GM19035 (cell line): ENCODE data around the gene OR3A3.
"Not testable (repeated sequence)": the region's sequence is repeated elsewhere in the genome, so short reads cannot be mapped to it uniquely, and the experiment has no call there.

Source experiments
- ATAC-seq: cut with Tn5 transposase; IDR thresholded peaks from one replicate; pipeline ENCODE4 v1.9.1; 2021; ENCODE audit not compliant: unreplicated experiment

Gene OR3A3

DNA sequence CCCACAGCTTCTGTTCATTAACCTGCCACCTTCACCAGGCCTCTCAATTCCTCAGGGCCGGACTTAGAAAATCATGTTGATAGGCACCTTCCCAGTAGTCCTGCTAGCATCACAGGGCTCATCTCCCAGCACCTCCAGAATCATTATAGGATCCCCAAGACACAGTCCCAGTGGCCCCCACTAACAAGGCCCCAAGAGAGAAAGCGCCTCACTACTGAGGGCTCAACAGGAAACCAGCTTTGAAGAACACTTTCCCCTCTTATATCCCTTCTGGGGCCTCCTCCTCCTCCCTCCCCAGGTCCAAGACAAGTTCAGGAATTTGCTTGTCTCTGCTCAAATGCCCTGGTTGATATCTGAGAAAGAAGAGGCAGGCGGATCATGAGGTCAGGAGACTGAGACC is at the start of gene OR3A3:
Gene OR3A3, plus strand, starts transcription at position 301 of the 400 bp plus-strand sequence.
- no peak for ATAC-seq

DNA sequence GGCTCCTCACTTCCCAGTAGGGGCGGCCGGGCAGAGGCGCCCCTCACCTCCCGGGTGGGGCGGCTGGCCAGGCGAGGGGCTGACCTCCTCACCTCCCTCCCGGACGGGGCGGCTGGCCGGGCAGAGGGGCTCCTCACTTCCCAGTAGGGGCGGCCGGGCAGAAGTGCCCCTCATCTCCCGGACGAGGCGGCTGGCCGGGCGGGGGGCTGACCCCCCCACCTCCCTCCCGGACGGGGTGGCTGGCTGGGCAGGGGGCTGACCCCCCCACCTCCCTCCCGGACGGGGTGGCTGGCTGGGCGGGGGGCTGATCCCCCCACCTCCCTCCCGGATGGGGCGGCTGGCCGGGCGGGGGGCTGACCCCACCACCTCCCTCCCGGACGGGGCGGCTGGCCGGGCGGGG is 40.0 kb upstream of the OR3A3 start:
- ATAC-seq: not testable (repeated sequence)

DNA sequence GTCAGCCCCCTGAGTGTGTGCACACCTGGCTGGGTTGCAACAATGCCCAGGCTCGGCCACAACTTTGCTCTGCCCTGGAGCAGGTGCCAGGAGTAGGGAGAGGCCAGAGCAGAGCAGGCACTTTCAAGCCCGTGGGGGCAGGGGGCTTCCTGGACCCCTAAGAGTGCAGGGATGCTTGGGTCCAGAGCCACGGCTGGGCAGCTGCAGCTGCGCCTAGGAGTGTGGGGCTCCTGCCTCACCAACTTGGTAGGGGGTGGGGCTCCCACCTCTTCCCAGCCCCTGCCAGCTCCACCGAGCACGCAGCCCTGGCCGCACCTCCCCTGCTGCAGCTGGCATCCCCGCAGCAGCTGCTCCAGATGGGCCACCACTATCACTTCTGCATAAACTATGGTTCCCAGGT is 32.8 kb upstream of the OR3A3 start:
- ATAC-seq: no peak

DNA sequence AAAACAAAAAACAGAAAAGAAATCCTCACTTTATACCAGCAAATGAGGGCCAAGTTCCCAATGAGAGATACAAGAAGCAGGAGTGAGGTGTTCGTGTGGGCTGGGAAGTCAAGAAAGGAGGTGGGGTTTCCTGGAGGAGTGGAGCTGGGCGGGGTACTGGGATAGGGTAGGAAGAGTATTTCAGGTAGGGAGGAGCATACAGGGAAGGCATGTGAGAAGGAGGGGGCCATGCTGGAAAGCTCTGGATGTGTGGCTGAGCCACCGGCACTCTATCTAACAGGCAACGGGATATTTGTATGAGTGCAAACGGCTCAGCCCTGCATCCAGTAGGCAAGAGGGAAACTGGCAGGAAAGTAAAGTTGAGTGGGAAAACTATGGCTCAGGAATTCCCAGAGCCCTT is 29.2 kb upstream of the OR3A3 start:
- ATAC-seq: no peak

DNA sequence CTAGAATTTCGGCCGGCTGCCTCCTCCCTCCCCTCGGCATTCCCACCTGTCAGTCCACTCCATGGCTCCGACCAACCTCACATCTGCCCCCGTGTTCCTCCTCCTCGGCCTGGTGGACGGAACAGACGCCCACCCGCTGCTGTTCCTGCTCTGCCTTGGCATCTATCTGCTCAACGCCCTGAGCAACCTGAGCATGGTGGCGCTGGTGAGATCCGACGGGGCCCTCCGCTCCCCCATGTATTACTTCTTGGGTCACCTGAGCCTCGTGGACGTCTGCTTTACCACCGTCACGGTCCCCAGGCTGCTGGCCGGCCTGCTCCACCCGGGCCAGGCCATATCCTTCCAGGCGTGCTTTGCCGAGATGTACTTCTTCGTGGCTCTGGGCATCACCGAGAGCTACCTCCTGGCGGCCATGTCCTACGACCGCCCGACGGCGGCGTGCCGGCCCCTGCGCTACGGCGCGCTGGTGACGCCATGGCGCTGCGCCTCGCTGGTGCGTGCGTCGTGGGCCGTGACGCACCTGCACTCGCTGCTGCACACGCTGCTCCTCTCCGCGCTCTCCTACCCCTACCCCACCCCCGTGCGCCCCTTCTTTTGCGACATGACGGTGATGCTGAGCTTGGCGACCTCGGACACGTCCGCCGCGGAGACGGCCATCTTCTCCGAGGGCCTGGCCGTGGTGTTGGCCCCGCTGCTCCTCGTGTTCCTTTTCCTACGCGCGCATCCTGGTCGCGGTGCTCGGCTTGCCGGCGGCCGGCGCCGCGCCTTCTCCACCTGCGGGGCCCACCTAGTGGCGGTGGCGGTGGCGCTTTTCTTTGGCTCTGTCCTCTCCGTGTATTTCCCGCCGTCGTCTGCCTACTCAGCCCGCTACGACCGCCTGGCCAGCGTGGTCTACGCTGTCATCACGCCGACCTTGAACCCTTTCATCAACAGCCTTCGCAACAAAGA is 25.0 kb upstream of the OR3A3 start, which contains the start of gene OR3A2:
Gene OR3A2, minus strand, starts transcription at position 440 of the 948 bp plus-strand sequence.
- ATAC-seq: no peak

GRCh38 chr17:3389791-3390190 is 21.4 kb upstream of the OR3A3 start:
- ATAC-seq: no peak

DNA sequence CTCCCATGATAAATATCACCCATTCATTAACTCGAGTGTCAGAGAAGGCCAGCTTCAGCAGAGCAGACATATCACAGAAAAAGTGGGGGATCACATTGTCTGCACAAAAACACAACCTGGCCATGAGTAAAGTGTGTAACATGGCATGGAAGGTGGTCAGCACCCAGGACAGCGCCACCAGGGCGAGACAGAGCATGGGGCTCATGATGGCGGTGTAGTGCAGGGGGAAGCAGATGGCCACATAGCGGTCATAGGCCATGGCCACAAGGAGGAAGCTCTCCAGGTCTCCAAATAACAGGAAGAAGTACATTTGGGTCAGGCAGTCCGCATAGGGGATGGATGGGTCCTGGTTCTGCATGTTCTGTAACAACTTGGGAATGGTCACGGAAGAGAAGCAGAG is 13.4 kb upstream of the OR3A3 start:
- ATAC-seq: not testable (repeated sequence)

DNA sequence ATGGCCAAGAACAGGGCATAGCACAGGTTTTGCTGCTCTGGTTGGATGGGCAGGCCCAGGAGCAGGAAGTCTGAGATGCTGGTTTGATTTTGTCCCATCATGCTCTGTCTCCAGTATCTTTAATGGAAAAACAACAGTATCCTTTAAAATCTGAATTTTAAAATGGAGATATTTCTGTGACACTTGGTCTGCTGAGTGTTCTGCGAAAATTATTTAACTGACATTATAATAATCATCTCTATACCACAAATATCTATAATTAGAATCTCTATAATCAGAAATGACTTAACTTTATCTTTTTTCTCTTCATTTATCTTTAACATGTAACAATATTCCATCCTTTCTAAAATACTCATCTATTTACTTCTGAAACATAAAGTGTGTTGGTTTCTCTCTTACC is 12.9 kb upstream of the OR3A3 start, which contains the start of gene OR1E1:
Gene OR1E1, minus strand, starts transcription at position 101 of the 400 bp plus-strand sequence. Its CDS starts 0 bp downstream, at position 101.
- no peak for ATAC-seq

GRCh38 chr17:3400055-3400454 is 11.1 kb upstream of the OR3A3 start:
- no peak for ATAC-seq

DNA sequence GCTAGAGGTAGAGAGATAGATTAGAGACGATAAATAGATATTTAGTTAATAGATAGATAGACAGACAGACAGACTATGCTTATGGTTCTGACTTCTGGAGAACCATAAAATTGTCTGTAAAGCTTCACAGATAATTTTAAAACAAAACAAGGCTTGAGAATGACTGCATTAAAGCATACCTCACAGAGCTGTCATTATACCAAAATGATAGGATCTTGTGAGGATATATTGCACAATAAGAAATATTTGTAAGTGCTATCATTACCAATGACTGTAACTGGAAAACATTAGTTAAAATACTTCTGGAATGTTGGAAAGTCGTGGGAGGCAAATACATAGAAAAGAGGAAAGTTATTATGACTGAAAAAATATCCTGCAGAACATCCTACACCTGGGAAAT is 9.4 kb upstream of the OR3A3 start:
- no peak for ATAC-seq

DNA sequence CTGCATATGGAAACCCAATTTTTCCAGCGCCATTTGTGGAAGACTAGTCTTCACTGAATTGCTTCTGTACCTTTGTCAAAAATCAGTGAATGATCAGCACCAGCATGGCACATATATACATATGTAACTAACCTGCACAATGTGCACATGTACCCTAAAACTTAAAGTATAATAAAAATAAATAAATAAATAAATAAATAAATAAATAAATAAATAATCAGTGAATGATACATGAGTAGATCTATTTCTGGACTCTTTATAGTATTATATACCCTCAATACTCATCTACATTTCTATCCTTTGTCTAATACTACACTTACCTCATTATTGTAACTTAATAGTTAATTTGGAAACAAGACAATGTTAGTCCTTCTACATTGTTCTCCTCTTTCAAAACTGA is 7.3 kb upstream of the OR3A3 start:
- ATAC-seq: not testable (repeated sequence)

- not testable (repeated sequence) for ATAC-seq
These were observed 1.0 kb downstream of the OR3A3 start for GRCh38 chr17:3412216-3412615.

- ATAC-seq: no peak
These were observed 4.4 kb downstream of the OR3A3 start for GRCh38 chr17:3415610-3416009.

DNA sequence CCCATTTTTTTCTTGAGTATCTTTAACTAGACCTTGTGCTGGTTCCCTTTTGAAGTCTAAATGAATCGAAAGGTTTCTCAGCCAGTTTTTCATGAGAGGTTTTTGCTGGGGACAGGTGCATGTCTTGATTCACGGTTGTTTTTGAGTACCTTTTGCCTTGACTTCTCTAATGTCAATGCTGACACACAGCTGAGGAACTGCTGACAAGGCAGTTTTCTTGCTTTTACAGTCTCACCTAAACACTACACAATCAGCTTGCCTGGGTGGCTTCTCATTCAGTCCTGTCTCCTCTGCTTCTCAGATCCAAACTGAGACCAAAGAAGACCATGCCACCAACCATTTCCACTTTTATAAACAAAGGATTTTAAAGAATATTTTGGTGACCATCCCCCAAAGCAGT is 7.1 kb downstream of the OR3A3 start:
- ATAC-seq: no peak

DNA sequence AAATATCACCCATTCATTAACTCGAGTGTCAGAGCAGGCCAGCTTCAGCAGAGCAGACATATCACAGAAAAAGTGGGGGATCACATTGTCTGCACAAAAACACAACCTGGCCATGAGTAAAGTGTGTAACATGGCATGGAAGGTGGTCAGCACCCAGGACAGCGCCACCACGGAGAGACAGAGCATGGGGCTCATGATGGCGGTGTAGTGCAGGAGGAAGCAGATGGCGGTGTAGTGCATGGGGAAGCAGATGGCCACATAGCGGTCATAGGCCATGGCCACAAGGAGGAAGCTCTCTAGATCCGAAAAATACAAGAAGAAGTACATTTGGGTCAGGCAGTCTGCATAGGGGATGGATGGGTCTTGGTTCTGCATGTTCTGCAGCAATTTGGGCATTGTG is 22.0 kb downstream of the OR3A3 start:
- not testable (repeated sequence) for ATAC-seq

GRCh38 chr17:3433741-3434140 is 22.6 kb downstream of the OR3A3 start, which contains the start of gene OR1E2:
Gene OR1E2, minus strand, starts transcription at chr17:3433841. Its CDS starts 0 bp downstream, at chr17:3433841.
- ATAC-seq: no peak

- no peak for ATAC-seq
These were observed 27.2 kb downstream of the OR3A3 start for GRCh38 chr17:3438368-3438767.

- ATAC-seq: no peak
These were observed 29.3 kb downstream of the OR3A3 start for GRCh38 chr17:3440451-3440850.

DNA sequence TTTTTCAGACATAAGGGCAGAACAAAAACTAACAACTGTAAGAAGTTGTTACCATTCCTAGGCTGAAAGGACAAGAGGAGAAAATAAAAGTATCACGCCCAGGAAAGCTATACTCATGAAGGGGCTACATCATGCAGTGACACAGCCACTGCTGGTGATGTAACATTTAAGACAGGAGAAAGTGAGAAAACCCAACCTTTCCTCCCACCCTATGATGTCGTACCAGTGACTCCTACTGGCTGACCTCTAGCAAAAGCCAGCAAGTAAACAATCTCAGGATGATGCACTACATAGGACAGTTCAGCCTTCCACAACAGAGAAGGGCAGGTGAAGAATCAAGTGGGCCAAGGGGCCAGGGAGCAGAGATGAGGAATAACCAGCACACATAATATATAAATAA is 36.5 kb downstream of the OR3A3 start:
- ATAC-seq: no peak

GRCh38 chr17:3448059-3448665 is 37.0 kb downstream of the OR3A3 start:
- no peak for ATAC-seq

- ATAC-seq: not testable (repeated sequence)
These were observed 55.2 kb downstream of the OR3A3 start for GRCh38 chr17:3466355-3466754.

GRCh38 chr17:3469529-3469928 is 58.4 kb downstream of the OR3A3 start:
- ATAC-seq: no peak
